Pancreas (tissue), 10 donors: ENCODE results near the gene HOXD10. TPM values are rescaled to one million over a fixed set of nuclear protein-coding genes. Genes with fewer than 3 reads are reported as not detected.

Source experiments
- ATAC-seq, 4 donors: fragments of 200-7000 bp; cut with Tn5 transposase; one replicate each; pipeline versions ENCODE4 v1.8.0 to v1.9.1; 2020; ENCODE audit warnings: mild to moderate bottlenecking in 4 of 4, moderate library complexity in 4 of 4
- DNase-seq, 6 donors: peaks; one replicate each; pipeline ENCODE4 v3.0.0-alpha.2; 2020
- FAIRE-seq: peaks from 2 replicates; lab custom pipeline; 2012; peaks lifted over from hg19 to GRCh38; lab: Jason Lieb, UNC
- H3K27ac ChIP-seq, 4 donors: fragments of 200-600 bp; sonication (generic); 1 replicate in 3 of 4; 2 replicates in 1 of 4; pipeline versions ENCODE4 v1.5.0 to v1.8.0; 2020
- H3K27me3 ChIP-seq, 4 donors: fragments of 200-600 bp; one replicate each; pipeline ENCODE4 v1.8.0; 2021
- H3K36me3 ChIP-seq, 3 donors: fragments of 200-600 bp; sonication (generic) in 1 of 3; one replicate each; pipeline versions ENCODE4 v1.5.0 to v1.8.0; 2020 to 2021
- H3K4me1 ChIP-seq, 3 donors: fragments of 200-600 bp; one replicate each; pipeline ENCODE4 v1.8.0; 2021
- H3K4me3 ChIP-seq, 4 donors: fragments of 200-600 bp; sonication (generic) in 2 of 4; one replicate each; pipeline versions ENCODE4 v1.5.0 to v1.8.0; 2020 to 2021
- H3K9me3 ChIP-seq, 4 donors: fragments of 200-600 bp; one replicate each; pipeline ENCODE4 v1.8.0; 2021
- WGBS, 2 donors: extraction: QIAGEN DNeasy Blood & Tissue Kit; methylation state at CpG; one replicate each; pipeline ENCODE4 v1.1.7; 2013; 5-methylcytosine and 5-hydroxymethylcytosine counted together
- intact Hi-C, 3 donors: fragments of 100-400 bp; cut with DNase I; formaldehyde crosslinking; loops; one replicate each; pipeline versions ENCODE4 v1.11.1 to v1.14.2; 2022
- polyA plus RNA-seq, 2 donors: library from polyadenylated mRNA; stranded (reverse); fragments of 200-250 nt; gene quantifications; one replicate each; pipeline ENCODE4 v1.2.3, GENCODE V29; 2013
- total RNA-seq, 6 donors: library from RNA; stranded (reverse); fragmentation: NEBNext Ultra II Directional in 4 of 6; extraction: Animal tissue kit (Norgen Biotek cat#: 25700) in 4 of 6; gene quantifications; one replicate each; pipeline versions ENCODE4 v1.2.1 to v1.2.4, GENCODE V29; 2021 to 2023
- TF ChIP-seq, protein P1 (sequence below), 4 donors: fragments of 200-600 bp; sonication (generic) in 3 of 4; IDR thresholded peaks; one replicate each; pipeline versions ENCODE4 v1.5.0 to v1.8.0; 2021; ENCODE audit warnings: antibody characterized with exemption in 4 of 4
- donor health status: healthy with polysubstance abuse.
- donor health status: DM: no; HTN: no; CAD: no; lungs with moderate emphysema.
- donor health status: DM: no; HTN: no; CAD: no.
- donor health status: control.
- donor health status: control.
- donor health status: Bipolar disorder and iron deficiency.
- donor health status: DM: yes; HTN: yes; CAD: no.
- donor health status: DM: no; HTN: no; CAD: no.
- donor health status: DM: no; HTN: no; CAD: no.
- donor health status: DM: yes; HTN: yes; CAD: no.

Gene HOXD10
- total and polyA plus RNA-seq, 8 donors = not detected

GRCh38 chr2:176142281-176142680 lies 25.7 kb downstream of the HOXD10 start:
- no peak overlapping the region for H3K4me3 ChIP-seq
- intact Hi-C loops = loop anchor here (5.0 to 10.0 kb wide), 3 partner anchors 310 to 503 kb away; no protein-coding TSS in a partner anchor
- DNase-seq (no peak), FAIRE-seq (no peak), ATAC-seq (no peak)
- WGBS, 2 donors = 73 to 77% methylated on average over 2 of the region's 2 CpGs
- no peaks in the 10 kb centered on the region for H3K4me1 ChIP-seq
- no peaks in the 10 kb centered on the region for H3K9me3 ChIP-seq
- TF ChIP-seq, protein P1, sequence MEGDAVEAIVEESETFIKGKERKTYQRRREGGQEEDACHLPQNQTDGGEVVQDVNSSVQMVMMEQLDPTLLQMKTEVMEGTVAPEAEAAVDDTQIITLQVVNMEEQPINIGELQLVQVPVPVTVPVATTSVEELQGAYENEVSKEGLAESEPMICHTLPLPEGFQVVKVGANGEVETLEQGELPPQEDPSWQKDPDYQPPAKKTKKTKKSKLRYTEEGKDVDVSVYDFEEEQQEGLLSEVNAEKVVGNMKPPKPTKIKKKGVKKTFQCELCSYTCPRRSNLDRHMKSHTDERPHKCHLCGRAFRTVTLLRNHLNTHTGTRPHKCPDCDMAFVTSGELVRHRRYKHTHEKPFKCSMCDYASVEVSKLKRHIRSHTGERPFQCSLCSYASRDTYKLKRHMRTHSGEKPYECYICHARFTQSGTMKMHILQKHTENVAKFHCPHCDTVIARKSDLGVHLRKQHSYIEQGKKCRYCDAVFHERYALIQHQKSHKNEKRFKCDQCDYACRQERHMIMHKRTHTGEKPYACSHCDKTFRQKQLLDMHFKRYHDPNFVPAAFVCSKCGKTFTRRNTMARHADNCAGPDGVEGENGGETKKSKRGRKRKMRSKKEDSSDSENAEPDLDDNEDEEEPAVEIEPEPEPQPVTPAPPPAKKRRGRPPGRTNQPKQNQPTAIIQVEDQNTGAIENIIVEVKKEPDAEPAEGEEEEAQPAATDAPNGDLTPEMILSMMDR (IDR thresholded peaks at IDR 0.05) = no peak
- no peaks in the 10 kb centered on the region for H3K36me3 ChIP-seq
- no peak overlapping the region for H3K27ac ChIP-seq
- peaks cover 0 to 53% (median 14%) of the 10 kb centered on the region in 4 donors for H3K27me3 ChIP-seq

GRCh38 chr2:176145085-176145969 lies 28.7 kb downstream of the HOXD10 start:
- no peak for ATAC-seq
- WGBS, 2 donors = 22 to 27% methylated on average over 4 of the region's 4 CpGs
- H3K27me3 ChIP-seq = peaks cover 0 to 22% (median 3%) of the 10 kb centered on the region in 4 donors
- H3K27ac ChIP-seq = no peak overlapping the region
- no peaks in the 10 kb centered on the region for H3K36me3 ChIP-seq
- DNase-seq = no peak
- TF ChIP-seq, protein P1 (IDR thresholded peaks at IDR 0.05) = no peak
- FAIRE-seq = no peak
- H3K4me3 ChIP-seq = no peak overlapping the region
- no peaks in the 10 kb centered on the region for H3K4me1 ChIP-seq
- H3K9me3 ChIP-seq = no peaks in the 10 kb centered on the region
- intact Hi-C loops = loop anchor here in 1 of 3 donors (10.0 kb wide), 1 partner anchor 499 kb away; no protein-coding TSS in a partner anchor

- Histone ChIP-seq H3K9me3 (no peaks in the 10 kb centered on the region), H3K27ac (no peak overlapping the region), H3K4me1 (no peaks in the 10 kb centered on the region), H3K4me3 (no peak overlapping the region), H3K36me3 (no peaks in the 10 kb centered on the region), H3K27me3 (peaks cover 0 to 15% (median 5%) of the 10 kb centered on the region in 4 donors)
- ATAC-seq = no peak
- intact Hi-C loops = loop anchor here in 1 of 3 donors (10.0 kb wide), 1 partner anchor 499 kb away; no protein-coding TSS in a partner anchor
- TF ChIP-seq, protein P1 (IDR thresholded peaks at IDR 0.05) = no peak
- WGBS, 2 donors = 18 to 23% methylated on average over 6 of the region's 6 CpGs
- DNase-seq = no peak
- FAIRE-seq = no peak
Measured at GRCh38 chr2:176146101-176146500, 29.5 kb downstream of the HOXD10 start.

DNA sequence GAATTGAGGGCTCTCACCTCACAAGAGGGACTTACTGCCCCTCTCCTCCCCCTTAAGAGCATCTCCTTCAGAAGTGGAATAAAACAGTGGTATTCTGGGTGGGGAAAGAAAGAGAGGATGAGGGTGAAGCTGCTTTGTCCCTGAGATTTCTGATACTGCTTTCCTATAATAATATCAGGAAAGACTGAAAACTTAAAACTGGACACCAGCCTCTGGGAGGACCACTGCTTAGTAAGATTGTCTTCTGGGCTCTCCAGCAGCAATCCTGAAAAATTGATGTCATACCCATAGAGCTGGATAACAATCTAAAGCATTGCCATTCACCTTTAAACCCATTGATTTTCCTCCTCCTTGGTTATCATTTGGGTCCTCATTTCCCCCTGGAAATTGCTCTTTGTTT lies 30.1 kb downstream of the HOXD10 start:
- intact Hi-C loops = loop anchor here in 1 of 3 donors (10.0 kb wide), 1 partner anchor 498 kb away; no protein-coding TSS in a partner anchor
- H3K4me1 ChIP-seq = no peaks in the 10 kb centered on the region
- TF ChIP-seq, protein P1 (IDR thresholded peaks at IDR 0.05) = no peak
- ATAC-seq (no peak), FAIRE-seq (no peak), DNase-seq (no peak)
- H3K27ac ChIP-seq = no peak overlapping the region
- no peaks in the 10 kb centered on the region for H3K9me3 ChIP-seq
- no peaks in the 10 kb centered on the region for H3K36me3 ChIP-seq
- H3K4me3 ChIP-seq = no peak overlapping the region
- peaks cover 0 to 15% (median 5%) of the 10 kb centered on the region in 4 donors for H3K27me3 ChIP-seq
